22Rv1 (cell line): Measurements from ENCODE around the gene PCBP2.

Experiments used
- H3K27ac ChIP-seq: fragments of 450-650 bp; 2 replicates; pipeline ENCODE4 v1.5.1; 2017
- CTCF ChIP-seq: fragments of 450-650 bp; IDR thresholded peaks from 2 replicates; pipeline ENCODE4 v1.5.1; 2017; ENCODE audit warnings: mild to moderate bottlenecking
- ZFX ChIP-seq: fragments of 450-650 bp; IDR thresholded peaks from 2 replicates; pipeline ENCODE4 v1.6.1; 2017; ENCODE audit warnings: antibody characterized with exemption, borderline replicate concordance

PCBP2 gene

GRCh38 chr12:53513712-53514410 is 62.0 kb downstream of the PCBP2 start:
- H3K27ac ChIP-seq, result no peak overlapping the region

GRCh38 chr12:53514628-53515290 is 62.9 kb downstream of the PCBP2 start:
- H3K27ac ChIP-seq, result no peak overlapping the region
- TF ChIP-seq CTCF (no peak), ZFX (no peak)

More at GRCh38 chr12:53513712-53514410, 62.0 kb downstream of the PCBP2 start:
- no peak for TF ChIP-seq CTCF

- TF ChIP-seq CTCF (no peak), ZFX (no peak)
These were observed 63.4 kb downstream of the PCBP2 start for GRCh38 chr12:53515291-53515680.

GRCh38 chr12:53516758-53517455 is 65.0 kb downstream of the PCBP2 start:
- H3K27ac ChIP-seq, result no peak overlapping the region
- TF ChIP-seq ZFX (no peak), CTCF (no peak)

More at GRCh38 chr12:53515291-53515680, 63.4 kb downstream of the PCBP2 start:
- no peak overlapping the region for H3K27ac ChIP-seq

- TF ChIP-seq CTCF (no peak), ZFX (no peak)
- no peak overlapping the region for H3K27ac ChIP-seq
These were observed 66.5 kb downstream of the PCBP2 start for GRCh38 chr12:53518381-53518780.

GRCh38 chr12:53523131-53523530 is 71.2 kb downstream of the PCBP2 start:
- TF ChIP-seq ZFX (no peak), CTCF (no peak)
- H3K27ac ChIP-seq, result no peak overlapping the region

- H3K27ac ChIP-seq, result no peak overlapping the region
- TF ChIP-seq ZFX, result no peak
- no peak for TF ChIP-seq CTCF
These were observed 72.6 kb downstream of the PCBP2 start for GRCh38 chr12:53524476-53524875.
